ENCODE measurements around the gene VAV3. TPM values are rescaled to one million over a fixed set of nuclear protein-coding genes. Genes with fewer than 3 reads are reported as not detected.

Gene VAV3
- total and polyA plus RNA-seq, 4 donors: 1.7 to 14.4 (median 7.6) TPM

- Histone ChIP-seq H3K9me3 (ENCODE audit: control insufficient read depth in 4 of 4, insufficient read depth in 3 of 4, low read length in 3 of 4) (no peaks in the 10 kb centered on the region), H3K9ac (ENCODE audit: insufficient read depth in 1 of 2, low read length in 2 of 2) (no peak overlapping the region), H3K27me3 (ENCODE audit: control insufficient read depth in 3 of 3, insufficient read depth in 3 of 3, low read length in 2 of 3) (no peaks in the 10 kb centered on the region), H3K4me1 (ENCODE audit: control insufficient read depth in 5 of 5, insufficient read depth in 5 of 5, low read length in 5 of 5) (peaks cover 0 to 10% (median 0%) of the 10 kb centered on the region in 5 donors), H3K36me3 (ENCODE audit: control insufficient read depth in 4 of 4, insufficient read depth in 4 of 4, low read length in 4 of 4) (no peaks in the 10 kb centered on the region), H3K4me3 (no peak overlapping the region), H3K27ac (ENCODE audit: low read depth in 1 of 2, low read length in 1 of 2) (no peak overlapping the region)
- DNase-seq: no peak
- no peak for TF ChIP-seq CTCF (IDR thresholded peaks at IDR 0.05; ENCODE audit: control extremely low read depth, extremely low read depth)
- no peak for ATAC-seq (ENCODE audit: insufficient read depth, low FRiP score)
- 84 to 92% methylated on average over 1 of the region's 1 CpG for WGBS, 2 donors
Measured at GRCh38 chr1:107875689-107876088, 89.3 kb downstream of the VAV3 start.

- H3K4me3 ChIP-seq: no peak overlapping the region
- H3K36me3 ChIP-seq (ENCODE audit: control insufficient read depth in 4 of 4, insufficient read depth in 4 of 4, low read length in 4 of 4): no peaks in the 10 kb centered on the region
- H3K9me3 ChIP-seq (ENCODE audit: control insufficient read depth in 4 of 4, insufficient read depth in 3 of 4, low read length in 3 of 4): no peaks in the 10 kb centered on the region
- H3K27ac ChIP-seq (ENCODE audit: low read depth in 1 of 2, low read length in 1 of 2): no peak overlapping the region
- DNase-seq (no peak), ATAC-seq (ENCODE audit: insufficient read depth, low FRiP score) (no peak)
- H3K4me1 ChIP-seq (ENCODE audit: control insufficient read depth in 5 of 5, insufficient read depth in 5 of 5, low read length in 5 of 5): peaks cover 0 to 10% (median 0%) of the 10 kb centered on the region in 5 donors
- no peaks in the 10 kb centered on the region for H3K27me3 ChIP-seq (ENCODE audit: control insufficient read depth in 3 of 3, insufficient read depth in 3 of 3, low read length in 2 of 3)
- WGBS, 2 donors: 91 to 100% methylated on average over 1 of the region's 1 CpG
- H3K9ac ChIP-seq (ENCODE audit: insufficient read depth in 1 of 2, low read length in 2 of 2): no peak overlapping the region
- no peak for TF ChIP-seq CTCF (IDR thresholded peaks at IDR 0.05; ENCODE audit: control extremely low read depth, extremely low read depth)
Measured at GRCh38 chr1:107874221-107874620, 90.8 kb downstream of the VAV3 start.

GRCh38 chr1:107871687-107872395 lies 93.1 kb downstream of the VAV3 start:
- H3K4me3 ChIP-seq: no peak overlapping the region
- no peaks in the 10 kb centered on the region for H3K36me3 ChIP-seq (ENCODE audit: control insufficient read depth in 4 of 4, insufficient read depth in 4 of 4, low read length in 4 of 4)
- H3K27ac ChIP-seq (ENCODE audit: low read depth in 1 of 2, low read length in 1 of 2): no peak overlapping the region
- peaks cover 0 to 7% (median 0%) of the 10 kb centered on the region in 5 donors for H3K4me1 ChIP-seq (ENCODE audit: control insufficient read depth in 5 of 5, insufficient read depth in 5 of 5, low read length in 5 of 5)
- DNase-seq: no peak
- H3K9me3 ChIP-seq (ENCODE audit: control insufficient read depth in 4 of 4, insufficient read depth in 3 of 4, low read length in 3 of 4): no peaks in the 10 kb centered on the region
- no peaks in the 10 kb centered on the region for H3K27me3 ChIP-seq (ENCODE audit: control insufficient read depth in 3 of 3, insufficient read depth in 3 of 3, low read length in 2 of 3)
- TF ChIP-seq CTCF (IDR thresholded peaks at IDR 0.05; ENCODE audit: control extremely low read depth, extremely low read depth): no peak
- ATAC-seq (ENCODE audit: insufficient read depth, low FRiP score): no peak
- H3K9ac ChIP-seq (ENCODE audit: insufficient read depth in 1 of 2, low read length in 2 of 2): no peak overlapping the region

- H3K9me3 ChIP-seq (ENCODE audit: control insufficient read depth in 4 of 4, insufficient read depth in 3 of 4, low read length in 3 of 4): no peaks in the 10 kb centered on the region
- H3K27me3 ChIP-seq (ENCODE audit: control insufficient read depth in 3 of 3, insufficient read depth in 3 of 3, low read length in 2 of 3): no peaks in the 10 kb centered on the region
- no peak for TF ChIP-seq CTCF (IDR thresholded peaks at IDR 0.05; ENCODE audit: control extremely low read depth, extremely low read depth)
- ATAC-seq (ENCODE audit: insufficient read depth, low FRiP score) (no peak), DNase-seq (no peak)
- WGBS, 2 donors: 42 to 47% methylated on average over 2 of the region's 2 CpGs
- no peak overlapping the region for H3K4me3 ChIP-seq
- peaks cover 0 to 5% (median 0%) of the 10 kb centered on the region in 5 donors for H3K4me1 ChIP-seq (ENCODE audit: control insufficient read depth in 5 of 5, insufficient read depth in 5 of 5, low read length in 5 of 5)
- no peaks in the 10 kb centered on the region for H3K36me3 ChIP-seq (ENCODE audit: control insufficient read depth in 4 of 4, insufficient read depth in 4 of 4, low read length in 4 of 4)
- no peak overlapping the region for H3K27ac ChIP-seq (ENCODE audit: low read depth in 1 of 2, low read length in 1 of 2)
- H3K9ac ChIP-seq (ENCODE audit: insufficient read depth in 1 of 2, low read length in 2 of 2): no peak overlapping the region
Measured at GRCh38 chr1:107871259-107871658, 93.7 kb downstream of the VAV3 start.
